ENCODE measurements around the gene GLYAT.

GLYAT gene

DNA sequence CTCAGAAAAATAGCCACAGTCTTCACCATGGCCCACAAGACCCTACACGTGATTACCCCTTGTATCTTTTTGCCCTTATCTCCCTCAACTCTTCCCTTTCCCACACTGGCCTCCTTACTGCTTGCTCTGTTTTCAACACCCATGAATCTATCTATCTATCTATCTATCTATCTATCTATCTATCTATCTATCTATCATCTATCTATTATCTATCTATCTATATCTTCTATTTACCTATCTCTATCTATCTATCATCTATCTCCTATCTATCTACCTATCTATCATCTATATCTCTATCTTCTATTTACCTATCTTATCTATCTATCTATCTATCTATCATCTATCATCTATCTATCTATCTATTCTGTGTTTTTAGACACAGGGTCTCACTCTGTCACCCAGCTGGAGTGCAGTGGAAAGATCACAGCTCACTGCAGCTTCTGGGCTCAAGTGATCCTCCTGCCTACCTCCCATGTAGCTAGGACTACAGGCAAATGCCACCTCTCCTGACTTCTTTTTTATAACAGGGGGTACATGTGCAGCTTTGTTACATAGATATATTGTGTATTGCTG lies 55.1 kb downstream of the GLYAT start:
- DNase-seq: no peak

- DNase-seq: peak in 1 of 2 experiments; percentile 32
These were observed 56.2 kb downstream of the GLYAT start for GRCh38 chr11:58675334-58676155.

- DNase-seq: no peak
These were observed 57.1 kb downstream of the GLYAT start for GRCh38 chr11:58674609-58675008.

DNA sequence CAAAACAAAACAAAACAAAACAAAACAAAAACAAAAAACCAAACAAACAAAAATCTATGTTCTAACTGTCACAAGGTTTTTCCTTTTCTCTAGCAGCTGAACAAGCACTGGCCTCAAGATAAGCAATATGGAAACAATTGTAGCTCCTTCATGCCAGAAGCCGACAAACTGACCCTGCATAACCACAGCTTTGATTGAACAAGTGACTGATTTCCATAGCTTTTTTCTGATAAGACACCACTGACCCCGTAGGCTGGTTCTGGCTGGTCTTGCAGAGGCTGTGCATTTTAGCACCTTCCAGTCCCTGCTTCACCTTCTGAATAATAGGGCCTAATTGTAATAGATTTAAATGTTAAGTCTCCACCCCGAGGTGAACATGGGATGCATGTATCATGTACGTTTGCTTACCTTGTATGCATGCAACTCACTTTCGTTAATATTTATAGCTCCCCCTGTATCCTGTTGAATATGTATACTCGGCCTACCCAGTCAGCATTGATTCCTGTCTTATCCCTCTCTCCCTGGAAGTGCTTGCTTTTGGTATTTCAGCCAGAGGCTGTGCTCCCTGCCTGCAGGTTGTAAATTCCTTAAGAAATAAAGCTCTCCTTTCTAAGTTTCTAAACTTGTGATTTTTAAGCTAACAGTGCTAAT lies 59.6 kb downstream of the GLYAT start:
- DNase-seq: no peak

DNA sequence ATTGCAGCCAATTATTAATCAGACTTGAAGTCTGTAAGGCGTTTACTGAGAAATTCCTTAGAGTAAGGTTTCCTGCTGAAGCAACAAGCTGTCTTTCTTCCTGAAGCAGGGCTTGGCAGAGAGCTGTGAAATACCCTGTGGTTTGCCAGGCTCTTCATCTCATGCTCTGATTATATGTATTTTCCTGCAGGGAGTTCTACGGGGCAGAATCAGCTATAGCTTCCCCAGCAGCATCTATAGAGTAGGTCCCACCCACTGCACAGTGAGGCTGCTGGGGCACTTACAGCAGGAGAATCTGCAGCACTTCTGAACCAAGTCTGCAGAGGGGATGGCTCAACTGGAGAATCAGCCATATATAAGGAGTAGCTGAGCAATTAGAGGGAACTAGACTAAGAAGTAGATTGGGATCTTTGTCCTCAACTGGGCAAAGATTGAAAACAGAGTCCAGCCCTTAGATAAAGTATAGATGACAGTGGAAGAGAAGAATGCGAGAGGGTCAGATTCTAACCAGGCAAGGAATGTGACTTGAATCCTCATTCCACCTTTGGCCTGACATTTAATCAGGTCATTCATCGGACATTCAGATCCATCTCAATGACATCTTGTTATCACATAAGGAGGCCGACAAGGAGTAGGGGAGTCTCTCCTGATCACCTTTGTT lies 71.7 kb downstream of the GLYAT start:
- no peak for DNase-seq

GRCh38 chr11:58659404-58659803 lies 72.3 kb downstream of the GLYAT start:
- DNase-seq: no peak
